HEK293T (cell line): ENCODE data around the gene GABRB3.

Experiments used
- BHLHE40 ChIP-seq: fragments of 450-650 bp; IDR thresholded peaks from 2 replicates; pipeline ENCODE4 v1.6.1; 2016; ENCODE audit warnings: mild to moderate bottlenecking, moderate library complexity, borderline replicate concordance
- CTBP1 ChIP-seq: fragments of 450-650 bp; IDR thresholded peaks from 2 replicates; pipeline ENCODE4 v1.6.1; 2016; ENCODE audit warnings: borderline replicate concordance
- ELF4 ChIP-seq: fragments of 450-650 bp; IDR thresholded peaks from 2 replicates; pipeline ENCODE4 v1.6.1; 2017; ENCODE audit warnings: antibody characterized with exemption
- FOXA1 ChIP-seq: fragments of 450-650 bp; IDR thresholded peaks from 2 replicates; pipeline ENCODE4 v1.6.1; 2016; ENCODE audit warnings: mild to moderate bottlenecking
- FOXK2 ChIP-seq: fragments of 450-650 bp; IDR thresholded peaks from 2 replicates; pipeline ENCODE4 v1.6.1; 2016; ENCODE audit warnings: mild to moderate bottlenecking
- FOXM1 ChIP-seq: fragments of 450-650 bp; IDR thresholded peaks from 2 replicates; pipeline ENCODE4 v1.6.1; 2017; ENCODE audit warnings: mild to moderate bottlenecking, borderline replicate concordance
- LEF1 ChIP-seq: fragments of 450-650 bp; IDR thresholded peaks from 2 replicates; pipeline ENCODE4 v1.6.1; 2017; ENCODE audit warnings: mild to moderate bottlenecking, borderline replicate concordance
- NFRKB ChIP-seq: fragments of 450-650 bp; IDR thresholded peaks from 2 replicates; pipeline ENCODE4 v1.6.1; 2016; ENCODE audit warnings: mild to moderate bottlenecking, moderate library complexity
- SP1 ChIP-seq: fragments of 450-650 bp; IDR thresholded peaks from 2 replicates; pipeline ENCODE4 v1.6.1; 2017
- SUZ12 ChIP-seq: fragments of 450-650 bp; IDR thresholded peaks from 2 replicates; pipeline ENCODE4 v1.6.1; 2016; ENCODE audit warnings: mild to moderate bottlenecking
- ZNF384 ChIP-seq: fragments of 450-650 bp; IDR thresholded peaks from 2 replicates; pipeline ENCODE4 v1.6.1; 2016

- TF ChIP-seq NFRKB = no peak
- no peak for TF ChIP-seq SUZ12
- no peak for TF ChIP-seq ZNF384
- TF ChIP-seq FOXK2 = no peak
- no peak for TF ChIP-seq ELF4
- TF ChIP-seq FOXM1 = no peak
- TF ChIP-seq LEF1 = no peak
- no peak for TF ChIP-seq SP1
- TF ChIP-seq FOXA1 = no peak
- TF ChIP-seq CTBP1 = no peak
- no peak for TF ChIP-seq BHLHE40
Observed at GRCh38 chr15:26614734-26615133, 158.1 kb downstream of the GABRB3 start.
